Nephron progenitor cell (in vitro differentiated cells): ENCODE data around the gene OR2AT4.

ENCODE experiments used
- DNase-seq: peaks from one replicate; pipeline ENCODE4 v3.0.0; 2021
- H3K27ac Mint-ChIP-seq: 2 replicates; pipeline ENCODE4 v1.8.0; 2021; ENCODE audit warnings: mild to moderate bottlenecking, moderate library complexity, mixed read lengths
- H3K27me3 Mint-ChIP-seq: 2 replicates; pipeline ENCODE4 v1.8.0; 2021; ENCODE audit warnings: mild to moderate bottlenecking, low read depth, mixed read lengths; ENCODE audit not compliant: poor library complexity
- H3K36me3 Mint-ChIP-seq: 2 replicates; pipeline ENCODE4 v1.8.0; 2021; ENCODE audit warnings: low read depth, mixed read lengths
- H3K4me1 Mint-ChIP-seq: 2 replicates; pipeline ENCODE4 v1.8.0; 2021; ENCODE audit warnings: mixed read lengths
- H3K4me3 Mint-ChIP-seq: 2 replicates; pipeline ENCODE4 v1.8.0; 2021; ENCODE audit warnings: mild to moderate bottlenecking, moderate library complexity, mixed read lengths
- H3K9me3 Mint-ChIP-seq: 2 replicates; pipeline ENCODE4 v1.8.0; 2021; ENCODE audit warnings: mild to moderate bottlenecking, moderate library complexity, mixed read lengths
- TF ChIP-seq, protein P1 (sequence below): fragments of 200-600 bp; sonication (generic); IDR thresholded peaks from 2 replicates; pipeline ENCODE4 v1.5.0; 2021; ENCODE audit warnings: antibody characterized with exemption

OR2AT4 gene

DNA sequence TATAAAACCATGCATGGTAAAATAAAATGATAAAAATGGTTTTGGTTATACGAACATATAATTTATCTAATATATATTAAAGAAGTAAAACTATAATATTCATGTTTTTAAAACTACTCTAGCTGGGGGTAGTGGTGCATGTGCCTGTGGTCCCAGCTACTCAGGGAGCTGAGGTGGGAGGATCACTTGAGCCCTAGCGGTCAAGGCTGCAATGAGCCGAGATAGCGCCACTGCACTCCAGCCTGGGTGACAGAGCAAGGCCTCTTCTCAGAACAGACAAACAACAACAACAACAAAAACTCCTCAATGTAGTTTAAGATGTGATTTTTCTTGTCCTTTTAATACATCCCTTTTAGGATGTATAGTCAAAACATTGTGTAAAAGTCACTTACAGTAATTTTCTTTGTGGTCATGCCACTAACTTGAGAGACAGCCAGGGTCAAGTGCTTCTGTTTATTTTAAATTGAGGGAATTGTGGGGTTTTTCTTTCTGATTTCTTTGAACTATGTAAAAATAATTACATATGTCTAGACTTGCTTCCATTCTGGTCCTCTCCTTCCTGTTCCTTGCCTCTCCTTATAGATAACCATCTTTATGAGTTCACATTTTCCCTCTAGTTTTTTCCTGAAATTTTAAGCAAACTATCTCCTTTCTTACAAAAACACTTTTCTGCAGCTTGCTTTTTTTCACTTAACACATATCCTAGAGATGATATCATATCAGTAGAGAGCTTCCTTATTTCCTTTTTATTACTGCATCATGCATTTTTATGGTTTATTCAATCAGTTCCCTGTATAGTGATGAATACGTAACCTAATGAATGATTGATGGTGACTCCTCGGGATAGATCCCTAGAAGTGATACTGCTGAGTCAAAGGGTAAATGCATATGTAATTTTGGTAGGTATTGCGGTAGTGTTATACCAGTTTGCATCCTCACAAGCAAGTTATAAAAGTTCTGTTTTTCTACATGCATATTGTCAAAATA, 9.1 kb downstream of the OR2AT4 start:
- Mint-ChIP-seq H3K9me3 (peaks cover 31% of the 10 kb centered on the region), H3K27ac (no peak overlapping the region), H3K4me1 (no peaks in the 10 kb centered on the region), H3K4me3 (no peak overlapping the region), H3K36me3 (no peaks in the 10 kb centered on the region), H3K27me3 (peaks cover 28% of the 10 kb centered on the region)
- TF ChIP-seq, protein P1, sequence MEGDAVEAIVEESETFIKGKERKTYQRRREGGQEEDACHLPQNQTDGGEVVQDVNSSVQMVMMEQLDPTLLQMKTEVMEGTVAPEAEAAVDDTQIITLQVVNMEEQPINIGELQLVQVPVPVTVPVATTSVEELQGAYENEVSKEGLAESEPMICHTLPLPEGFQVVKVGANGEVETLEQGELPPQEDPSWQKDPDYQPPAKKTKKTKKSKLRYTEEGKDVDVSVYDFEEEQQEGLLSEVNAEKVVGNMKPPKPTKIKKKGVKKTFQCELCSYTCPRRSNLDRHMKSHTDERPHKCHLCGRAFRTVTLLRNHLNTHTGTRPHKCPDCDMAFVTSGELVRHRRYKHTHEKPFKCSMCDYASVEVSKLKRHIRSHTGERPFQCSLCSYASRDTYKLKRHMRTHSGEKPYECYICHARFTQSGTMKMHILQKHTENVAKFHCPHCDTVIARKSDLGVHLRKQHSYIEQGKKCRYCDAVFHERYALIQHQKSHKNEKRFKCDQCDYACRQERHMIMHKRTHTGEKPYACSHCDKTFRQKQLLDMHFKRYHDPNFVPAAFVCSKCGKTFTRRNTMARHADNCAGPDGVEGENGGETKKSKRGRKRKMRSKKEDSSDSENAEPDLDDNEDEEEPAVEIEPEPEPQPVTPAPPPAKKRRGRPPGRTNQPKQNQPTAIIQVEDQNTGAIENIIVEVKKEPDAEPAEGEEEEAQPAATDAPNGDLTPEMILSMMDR: no peak
- DNase-seq: no peak

DNA sequence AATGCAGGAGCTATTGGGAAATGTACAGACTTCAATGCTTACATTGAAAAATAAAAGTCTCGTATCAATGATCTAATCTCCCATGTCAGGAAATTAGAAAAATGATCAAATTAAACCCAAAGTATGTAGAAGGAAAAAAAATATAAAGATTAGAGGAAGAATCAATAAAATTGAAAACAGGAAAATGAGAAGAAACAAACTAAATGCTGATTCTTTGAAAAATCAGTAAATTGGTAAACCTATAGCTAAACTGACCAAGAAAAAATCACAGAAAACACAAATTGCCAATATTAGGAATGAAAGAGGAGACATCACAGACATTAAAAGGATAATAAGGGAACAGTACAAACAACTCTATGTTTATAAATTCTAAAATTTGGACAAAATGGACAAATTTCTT, 11.8 kb downstream of the OR2AT4 start:
- DNase-seq: no peak
- TF ChIP-seq, protein P1: no peak
- peaks cover 10% of the 10 kb centered on the region for H3K9me3 Mint-ChIP-seq
- H3K27me3 Mint-ChIP-seq: peaks cover 32% of the 10 kb centered on the region
- no peak overlapping the region for H3K27ac Mint-ChIP-seq
- no peaks in the 10 kb centered on the region for H3K36me3 Mint-ChIP-seq
- H3K4me1 Mint-ChIP-seq: no peaks in the 10 kb centered on the region
- no peak overlapping the region for H3K4me3 Mint-ChIP-seq

DNA sequence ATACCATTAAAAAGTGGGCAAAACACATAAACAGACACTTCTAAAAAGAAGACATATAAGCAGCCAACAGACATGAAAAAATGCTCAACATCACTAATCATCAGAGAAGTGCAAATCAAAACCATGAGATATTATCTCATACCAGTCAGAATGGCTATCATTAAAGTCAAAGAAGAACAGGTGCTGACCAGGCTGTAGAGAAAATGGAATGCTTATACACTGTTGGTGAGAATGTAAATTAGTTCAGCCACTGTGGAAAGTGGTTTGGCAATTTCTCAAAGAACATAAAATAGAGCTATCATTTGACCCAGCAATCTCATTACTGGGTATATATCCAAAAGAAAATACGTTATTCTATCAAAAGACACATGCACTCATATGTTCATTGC, 13.5 kb downstream of the OR2AT4 start:
- Mint-ChIP-seq H3K27me3 (peaks cover 35% of the 10 kb centered on the region), H3K4me1 (no peaks in the 10 kb centered on the region), H3K36me3 (no peaks in the 10 kb centered on the region), H3K27ac (no peak overlapping the region), H3K9me3 (no peaks in the 10 kb centered on the region), H3K4me3 (no peak overlapping the region)
- TF ChIP-seq, protein P1: no peak
- DNase-seq: no peak

DNA sequence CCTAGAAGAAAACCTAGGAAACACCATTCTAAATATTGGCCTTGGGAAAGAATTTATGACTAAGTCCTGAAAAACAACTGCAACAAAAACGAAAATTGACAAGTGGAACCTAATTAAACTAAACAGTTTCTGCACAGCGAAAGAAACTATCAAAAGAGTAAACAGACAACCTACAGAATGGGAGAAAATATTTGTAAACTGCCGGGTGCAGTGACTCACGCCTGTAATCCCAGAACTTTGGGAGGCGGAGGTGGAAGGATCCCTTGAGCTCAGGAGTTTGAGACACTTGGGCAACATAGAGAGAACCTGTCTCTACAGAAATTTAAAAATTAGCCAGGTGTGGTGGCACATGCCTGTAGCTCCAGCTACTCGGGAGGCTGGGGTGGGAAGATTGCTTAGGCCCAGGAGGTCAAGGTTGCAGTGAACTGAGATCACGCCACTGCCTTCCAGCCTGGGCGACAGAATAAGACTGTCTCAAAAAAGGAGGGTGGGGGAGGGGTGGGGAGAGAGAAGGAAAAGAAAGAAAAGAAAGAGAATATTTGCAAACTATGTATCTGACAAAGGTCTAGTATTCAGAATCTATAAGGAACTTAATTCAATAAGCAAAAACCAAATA, 14.0 kb downstream of the OR2AT4 start:
- Mint-ChIP-seq H3K36me3 (no peaks in the 10 kb centered on the region), H3K27me3 (peaks cover 40% of the 10 kb centered on the region), H3K4me3 (no peak overlapping the region), H3K27ac (no peak overlapping the region), H3K4me1 (no peaks in the 10 kb centered on the region), H3K9me3 (no peaks in the 10 kb centered on the region)
- no peak for DNase-seq
- TF ChIP-seq, protein P1: no peak

DNA sequence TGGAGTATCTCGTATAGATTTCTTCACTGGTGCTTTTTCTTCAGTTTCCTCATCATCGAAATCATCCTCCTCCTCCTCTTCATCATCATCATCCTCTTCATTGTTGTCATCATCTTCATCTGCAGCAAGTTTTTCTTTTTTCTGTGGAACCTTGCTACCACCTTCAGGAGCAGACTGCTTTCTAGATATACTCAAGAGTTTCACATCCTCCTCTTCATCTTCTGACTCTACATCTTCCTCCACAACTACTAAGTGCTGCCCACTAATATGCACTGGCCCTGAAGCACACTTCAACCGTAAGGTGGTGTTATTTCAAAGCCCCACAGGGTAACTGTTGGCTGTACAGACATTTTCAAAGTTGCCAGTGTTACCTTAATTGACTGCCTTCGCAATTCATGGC, 17.1 kb downstream of the OR2AT4 start:
- TF ChIP-seq, protein P1: no peak
- no peaks in the 10 kb centered on the region for H3K4me1 Mint-ChIP-seq
- no peak overlapping the region for H3K4me3 Mint-ChIP-seq
- no peaks in the 10 kb centered on the region for H3K9me3 Mint-ChIP-seq
- no peak for DNase-seq
- H3K36me3 Mint-ChIP-seq: no peaks in the 10 kb centered on the region
- no peak overlapping the region for H3K27ac Mint-ChIP-seq
- peaks cover 40% of the 10 kb centered on the region for H3K27me3 Mint-ChIP-seq
